ENCODE measurements around the gene RSU1.

Gene RSU1

DNA sequence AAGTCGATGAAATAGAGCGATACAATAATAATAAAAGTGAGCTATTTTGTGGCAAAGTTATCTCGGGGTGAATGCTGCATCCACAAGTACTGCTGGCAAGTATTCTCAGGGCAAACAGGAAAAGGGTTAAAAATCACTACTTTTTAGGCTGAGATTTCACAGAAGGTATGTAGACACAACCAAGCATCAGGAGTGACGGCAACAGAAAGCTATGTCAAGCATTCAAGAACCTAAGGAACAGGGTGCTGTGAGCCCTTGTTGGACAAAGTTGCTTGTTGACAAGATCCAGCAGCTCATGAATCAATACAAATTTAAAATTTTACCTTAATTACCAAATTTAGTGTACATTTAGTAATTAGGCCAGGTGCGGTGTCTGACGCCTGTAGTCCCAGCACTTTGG lies 254.3 kb downstream of the RSU1 start:
- ATAC-seq, result no peak
- no peak for TF ChIP-seq CREB5 (CRISPR knock-in tag; IDR thresholded peaks at IDR 0.05; ENCODE audit: low read depth)
- TF ChIP-seq BACH2 (CRISPR knock-in tag; IDR thresholded peaks at IDR 0.05; ENCODE audit: borderline replicate concordance), result no peak
- TF ChIP-seq ZNF70 (CRISPR knock-in tag; IDR thresholded peaks at IDR 0.05), result no peak
- TF ChIP-seq ZC3H10 (CRISPR knock-in tag; IDR thresholded peaks at IDR 0.05), result no peak
- no peak for TF ChIP-seq ARNTL (CRISPR knock-in tag; IDR thresholded peaks at IDR 0.05; ENCODE audit: borderline replicate concordance, low read depth)
- TF ChIP-seq ZNF8 (CRISPR knock-in tag; IDR thresholded peaks at IDR 0.05), result no peak
- no peak for TF ChIP-seq SNAI2 (CRISPR knock-in tag; IDR thresholded peaks at IDR 0.05)
- TF ChIP-seq PPARA (CRISPR knock-in tag; IDR thresholded peaks at IDR 0.05; ENCODE audit: borderline replicate concordance), result no peak
- no peak for TF ChIP-seq TSHZ2 (CRISPR knock-in tag; IDR thresholded peaks at IDR 0.05)
- TF ChIP-seq OSR1 (CRISPR knock-in tag; IDR thresholded peaks at IDR 0.05), result no peak
- TF ChIP-seq ISL1 (CRISPR knock-in tag; IDR thresholded peaks at IDR 0.05), result no peak
- no peak for TF ChIP-seq CSRNP3 (CRISPR knock-in tag; IDR thresholded peaks at IDR 0.05)
- no peak for TF ChIP-seq TCF4 (CRISPR knock-in tag; IDR thresholded peaks at IDR 0.05; ENCODE audit: borderline replicate concordance)
- TF ChIP-seq ZFP30 (CRISPR knock-in tag; IDR thresholded peaks at IDR 0.05), result no peak
- no peak for TF ChIP-seq ZNF565 (CRISPR knock-in tag; conservative IDR thresholded peaks at IDR 0.05; ENCODE audit: low read depth)

DNA sequence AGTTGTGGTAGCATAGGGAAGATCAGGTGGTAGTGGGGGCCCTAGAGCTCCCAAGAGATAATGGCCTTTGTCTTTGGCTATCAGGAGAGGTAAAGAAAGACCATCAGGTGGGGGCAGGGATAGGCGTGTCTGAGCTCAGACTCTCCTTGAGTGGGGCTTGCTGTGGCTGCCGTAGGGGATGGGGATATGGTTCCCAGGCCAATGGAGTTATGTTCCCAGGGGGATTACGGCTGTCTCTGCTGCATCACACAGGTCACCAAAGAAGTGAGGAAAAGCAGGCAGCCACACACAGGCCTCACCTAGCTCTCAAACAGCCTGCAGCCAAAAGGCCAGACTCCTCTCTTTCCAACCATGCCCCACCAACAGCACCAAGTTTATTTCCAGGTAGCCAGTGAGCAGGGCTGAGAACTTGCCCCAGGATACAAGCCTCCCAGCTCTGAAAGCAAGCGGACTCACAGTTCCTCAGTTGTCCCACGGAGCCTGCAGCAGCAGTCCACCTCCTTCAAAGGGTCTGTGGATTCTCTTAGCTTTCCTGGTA lies 257.9 kb downstream of the RSU1 start:
- no peak for TF ChIP-seq PPARA (CRISPR knock-in tag; IDR thresholded peaks at IDR 0.05; ENCODE audit: borderline replicate concordance)
- no peak for TF ChIP-seq ISL1 (CRISPR knock-in tag; IDR thresholded peaks at IDR 0.05)
- no peak for TF ChIP-seq TSHZ2 (CRISPR knock-in tag; IDR thresholded peaks at IDR 0.05)
- no peak for TF ChIP-seq CSDC2 (CRISPR knock-in tag; IDR thresholded peaks at IDR 0.05)
- no peak for ATAC-seq

GRCh38 chr10:16547973-16548372 lies 269.3 kb downstream of the RSU1 start:
- no peak for ATAC-seq
- no peak for TF ChIP-seq TSHZ2 (CRISPR knock-in tag; IDR thresholded peaks at IDR 0.05)
- TF ChIP-seq ZNF70 (CRISPR knock-in tag; IDR thresholded peaks at IDR 0.05), result no peak
- no peak for TF ChIP-seq BACH2 (CRISPR knock-in tag; IDR thresholded peaks at IDR 0.05; ENCODE audit: borderline replicate concordance)
- no peak for TF ChIP-seq OSR1 (CRISPR knock-in tag; IDR thresholded peaks at IDR 0.05)
- TF ChIP-seq, protein P1, sequence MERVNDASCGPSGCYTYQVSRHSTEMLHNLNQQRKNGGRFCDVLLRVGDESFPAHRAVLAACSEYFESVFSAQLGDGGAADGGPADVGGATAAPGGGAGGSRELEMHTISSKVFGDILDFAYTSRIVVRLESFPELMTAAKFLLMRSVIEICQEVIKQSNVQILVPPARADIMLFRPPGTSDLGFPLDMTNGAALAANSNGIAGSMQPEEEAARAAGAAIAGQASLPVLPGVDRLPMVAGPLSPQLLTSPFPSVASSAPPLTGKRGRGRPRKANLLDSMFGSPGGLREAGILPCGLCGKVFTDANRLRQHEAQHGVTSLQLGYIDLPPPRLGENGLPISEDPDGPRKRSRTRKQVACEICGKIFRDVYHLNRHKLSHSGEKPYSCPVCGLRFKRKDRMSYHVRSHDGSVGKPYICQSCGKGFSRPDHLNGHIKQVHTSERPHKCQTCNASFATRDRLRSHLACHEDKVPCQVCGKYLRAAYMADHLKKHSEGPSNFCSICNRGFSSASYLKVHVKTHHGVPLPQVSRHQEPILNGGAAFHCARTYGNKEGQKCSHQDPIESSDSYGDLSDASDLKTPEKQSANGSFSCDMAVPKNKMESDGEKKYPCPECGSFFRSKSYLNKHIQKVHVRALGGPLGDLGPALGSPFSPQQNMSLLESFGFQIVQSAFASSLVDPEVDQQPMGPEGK (CRISPR knock-in tag; IDR thresholded peaks at IDR 0.05; ENCODE audit: borderline replicate concordance), result no peak
- no peak for TF ChIP-seq ISL1 (CRISPR knock-in tag; IDR thresholded peaks at IDR 0.05)
